Activated naive CD4-positive, alpha-beta T cell treated with anti-CD3 and anti-CD28 coated beads, Interleukin-2, amount 50 U/mL, for 16 hours (primary cell): ENCODE data around the gene CCDC116.
A peak's percentile ranks its signal among the peaks of the same experiment; 100 is the strongest.
"Not testable (repeated sequence)": the region's sequence is repeated elsewhere in the genome, so short reads cannot be mapped to it uniquely, and the experiment has no call there.

ENCODE experiments used
- DNase-seq: peaks from one replicate; pipeline ENCODE4 v3.0.0-alpha.2; 2020

CCDC116 gene

DNA sequence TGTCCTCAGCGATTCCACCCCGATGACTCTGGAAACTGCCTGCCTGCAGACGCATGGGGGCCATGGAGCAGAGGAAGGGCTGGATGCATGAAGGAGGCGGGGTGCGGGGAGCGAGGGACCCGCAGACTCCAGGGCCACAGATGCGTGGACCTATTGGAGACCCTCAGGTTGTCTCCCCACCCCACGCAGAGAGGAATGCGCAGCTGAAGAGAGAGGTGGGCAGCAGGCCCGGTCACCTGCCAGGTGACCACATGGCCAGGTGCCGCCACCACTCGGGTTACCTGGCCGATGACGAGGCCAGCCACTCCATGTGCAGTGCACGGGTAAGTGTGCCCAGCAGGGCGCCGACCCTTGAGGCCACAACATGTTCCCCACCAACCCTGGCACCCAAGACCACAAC is 371 bp downstream of the CCDC116 start:
- DNase-seq, result no peak

DNA sequence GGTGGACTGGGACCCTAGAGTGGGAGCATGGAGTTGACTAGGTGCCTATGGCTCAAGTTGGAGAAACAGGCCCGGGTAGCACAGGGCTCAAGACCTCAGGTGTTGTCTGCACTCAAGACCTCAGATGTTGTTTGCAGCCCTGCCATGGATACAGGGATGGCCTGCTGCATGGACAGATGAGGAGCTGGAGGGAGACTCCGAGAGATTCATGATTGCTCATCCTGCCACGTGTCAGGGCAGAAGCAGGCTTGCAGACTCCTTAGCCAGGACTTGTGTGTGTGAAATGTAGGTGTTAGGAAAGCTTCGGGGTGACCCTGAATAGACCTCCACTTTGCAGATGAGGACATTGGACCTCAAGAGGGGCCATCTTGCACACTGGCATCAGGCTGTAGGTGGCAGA is 921 bp downstream of the CCDC116 start:
- DNase-seq, result no peak

GRCh38 chr22:21634081-21634480 is 1.5 kb downstream of the CCDC116 start:
- no peak for DNase-seq

- no peak for DNase-seq
These were observed 2.3 kb downstream of the CCDC116 start for GRCh38 chr22:21634844-21635243.

DNA sequence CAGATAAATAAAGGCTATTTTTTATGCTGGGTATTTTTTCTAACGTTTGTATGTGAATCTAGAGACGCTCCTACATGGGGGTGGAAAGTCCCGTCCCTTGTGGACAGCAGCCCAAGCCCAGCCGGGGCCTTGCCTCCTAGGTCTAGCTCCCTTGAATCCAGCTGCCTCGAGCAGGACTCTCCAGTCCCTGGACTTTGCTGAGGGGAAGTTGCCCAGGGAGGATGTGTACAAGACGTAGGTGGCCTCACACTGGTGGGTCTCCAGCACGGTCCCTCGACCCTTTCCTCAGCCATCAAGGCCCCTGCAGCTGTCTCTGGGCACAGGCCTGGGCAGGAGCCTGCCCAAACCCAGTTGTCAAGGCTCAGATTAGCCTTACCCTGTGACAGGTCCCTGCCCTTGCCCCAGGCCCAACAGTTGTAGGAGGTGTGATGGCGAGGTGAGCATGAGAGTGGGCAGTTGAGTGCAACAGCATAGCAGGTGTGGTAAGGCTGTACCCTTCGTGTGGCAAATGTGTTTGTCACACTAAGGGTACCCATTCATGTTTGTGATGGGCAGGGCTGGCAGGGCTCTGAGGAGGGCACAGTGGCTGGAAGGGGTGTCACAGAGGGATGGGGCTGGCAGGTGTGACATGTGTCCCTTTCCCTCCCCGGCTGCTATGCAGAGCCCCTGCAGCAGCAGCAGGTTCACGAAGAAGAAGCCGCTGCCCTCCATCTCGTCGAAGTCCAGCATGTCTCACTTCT is 3.4 kb downstream of the CCDC116 start:
- DNase-seq, result no peak

DNA sequence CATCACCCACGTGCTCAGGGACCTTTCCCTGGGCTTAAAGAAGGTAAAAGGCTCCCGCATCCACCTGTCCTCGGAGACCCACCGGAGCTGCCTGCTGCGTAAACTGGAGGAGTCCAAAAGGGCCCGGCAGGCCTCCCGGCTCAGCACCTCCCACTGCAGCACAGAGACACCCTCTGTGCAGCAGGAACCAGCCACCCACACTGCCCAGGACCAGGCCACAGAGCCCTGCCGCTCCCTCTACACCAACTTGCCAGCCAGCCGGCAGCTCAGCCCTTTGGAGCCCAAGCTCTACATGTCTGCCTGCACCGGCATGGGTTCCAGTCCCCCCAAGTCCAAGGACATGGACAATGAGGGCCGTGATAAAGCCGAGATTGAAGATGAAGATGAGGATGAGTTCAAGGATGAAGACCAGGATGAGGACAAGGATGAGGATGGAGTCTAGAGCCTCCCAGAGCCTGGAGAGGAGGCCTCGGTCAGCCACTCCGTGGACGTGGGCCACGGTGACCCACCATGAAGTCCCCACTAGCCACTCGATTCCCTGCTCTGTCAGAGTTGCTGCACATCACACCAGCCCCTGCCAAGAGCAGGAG is 4.2 kb downstream of the CCDC116 start:
- DNase-seq, result no peak

DNA sequence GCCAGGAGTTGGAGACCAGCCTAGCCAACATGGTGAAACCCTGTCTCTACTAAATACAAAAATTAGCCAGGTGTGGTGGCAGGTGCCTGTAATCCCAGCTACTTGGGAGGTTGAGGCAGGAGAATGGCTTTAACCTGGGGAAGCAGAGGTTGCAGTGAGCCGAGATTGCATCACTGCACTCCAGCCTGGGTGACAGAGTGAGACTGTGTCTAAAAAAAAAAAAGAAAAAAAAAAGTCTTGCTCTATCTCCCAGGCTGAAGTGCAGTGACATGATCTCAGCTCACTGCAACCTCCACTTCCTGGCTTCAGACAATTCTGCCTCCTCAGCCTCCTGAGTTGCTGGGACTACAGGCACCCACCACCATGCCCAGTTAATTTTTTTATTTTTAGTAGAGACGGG is 4.9 kb downstream of the CCDC116 start:
- DNase-seq, result not testable (repeated sequence)

DNA sequence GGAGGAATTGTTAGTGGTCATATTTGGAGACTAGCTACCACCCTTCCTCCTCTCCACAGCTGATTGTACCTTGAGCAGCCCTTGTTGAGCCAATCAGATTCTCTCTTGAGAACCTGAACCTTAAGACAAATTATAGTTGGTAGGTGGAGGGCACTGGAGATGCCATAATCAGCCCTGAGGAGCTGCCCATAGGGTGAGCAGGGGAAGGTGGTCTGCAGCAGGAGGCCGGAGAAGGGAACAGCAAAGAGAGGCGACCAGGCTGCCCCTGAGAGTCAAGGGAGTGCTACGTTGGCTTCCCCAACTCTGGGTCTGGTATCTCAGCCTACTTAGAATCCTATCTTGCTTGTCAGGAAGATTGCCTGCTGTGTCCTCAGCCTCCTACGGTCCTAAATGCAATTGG is 6.8 kb downstream of the CCDC116 start:
- no peak for DNase-seq

- DNase-seq, result no peak
These were observed 8.2 kb downstream of the CCDC116 start for GRCh38 chr22:21640810-21641209.

DNA sequence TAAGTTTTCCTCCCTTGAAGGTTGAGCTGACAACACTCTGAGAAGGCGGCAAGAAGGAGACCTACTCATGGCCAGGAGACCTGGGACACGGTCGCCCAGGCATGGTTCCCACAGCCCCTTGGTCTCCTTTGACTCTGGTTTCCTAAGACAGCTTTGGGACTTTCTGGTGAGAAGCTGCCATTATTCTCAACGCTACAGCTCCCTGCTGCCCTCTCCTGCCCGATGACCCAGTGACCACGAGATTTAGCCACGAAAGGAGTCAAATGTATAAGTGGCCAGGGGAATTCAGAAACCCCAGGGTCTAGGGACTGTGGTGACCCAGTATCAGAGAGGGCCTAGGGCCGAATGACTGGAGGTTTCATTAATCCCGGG is 8.8 kb downstream of the CCDC116 start:
- DNase-seq, result no peak

DNA sequence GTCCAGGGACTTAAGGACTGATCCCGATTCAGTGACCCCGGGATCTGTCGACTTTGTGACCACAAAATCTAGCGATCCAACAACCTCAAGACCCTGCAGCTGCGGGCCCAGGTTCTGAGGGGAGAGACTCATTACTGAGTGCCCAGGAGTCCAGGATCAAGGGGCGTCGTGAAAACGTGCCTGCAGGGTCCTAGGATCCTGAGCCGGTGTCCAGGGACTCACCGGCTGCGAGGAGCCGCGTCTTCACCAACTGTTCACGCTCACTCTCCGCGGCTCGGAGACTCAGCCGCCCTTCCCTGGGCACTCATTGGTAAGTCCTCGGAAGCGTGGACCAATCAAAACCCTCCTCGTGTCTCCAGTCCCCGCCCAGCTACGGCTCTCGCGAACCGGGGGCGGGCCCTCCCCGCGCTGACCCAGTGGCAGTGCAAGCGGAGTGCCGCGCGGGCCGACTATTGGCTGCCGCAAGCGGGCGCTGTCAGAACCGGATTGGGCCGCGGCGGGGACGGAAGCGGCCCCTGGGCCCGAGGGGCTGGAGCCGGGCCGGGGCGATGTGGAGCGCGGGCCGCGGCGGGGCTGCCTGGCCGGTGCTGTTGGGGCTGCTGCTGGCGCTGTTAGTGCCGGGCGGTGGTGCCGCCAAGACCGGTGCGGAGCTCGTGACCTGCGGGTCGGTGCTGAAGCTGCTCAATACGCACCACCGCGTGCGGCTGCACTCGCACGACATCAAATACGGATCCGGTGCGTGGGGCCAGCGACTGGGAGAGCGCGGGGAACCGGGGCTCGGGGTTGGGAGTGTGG is 9.4 kb downstream of the CCDC116 start, which contains the start of gene SDF2L1:
TSS of gene SDF2L1 (plus strand) at position 514 of the 795 bp plus-strand sequence. CDS start at position 549, 35 bp downstream.
- DNase-seq, result peak; percentile 99

DNA sequence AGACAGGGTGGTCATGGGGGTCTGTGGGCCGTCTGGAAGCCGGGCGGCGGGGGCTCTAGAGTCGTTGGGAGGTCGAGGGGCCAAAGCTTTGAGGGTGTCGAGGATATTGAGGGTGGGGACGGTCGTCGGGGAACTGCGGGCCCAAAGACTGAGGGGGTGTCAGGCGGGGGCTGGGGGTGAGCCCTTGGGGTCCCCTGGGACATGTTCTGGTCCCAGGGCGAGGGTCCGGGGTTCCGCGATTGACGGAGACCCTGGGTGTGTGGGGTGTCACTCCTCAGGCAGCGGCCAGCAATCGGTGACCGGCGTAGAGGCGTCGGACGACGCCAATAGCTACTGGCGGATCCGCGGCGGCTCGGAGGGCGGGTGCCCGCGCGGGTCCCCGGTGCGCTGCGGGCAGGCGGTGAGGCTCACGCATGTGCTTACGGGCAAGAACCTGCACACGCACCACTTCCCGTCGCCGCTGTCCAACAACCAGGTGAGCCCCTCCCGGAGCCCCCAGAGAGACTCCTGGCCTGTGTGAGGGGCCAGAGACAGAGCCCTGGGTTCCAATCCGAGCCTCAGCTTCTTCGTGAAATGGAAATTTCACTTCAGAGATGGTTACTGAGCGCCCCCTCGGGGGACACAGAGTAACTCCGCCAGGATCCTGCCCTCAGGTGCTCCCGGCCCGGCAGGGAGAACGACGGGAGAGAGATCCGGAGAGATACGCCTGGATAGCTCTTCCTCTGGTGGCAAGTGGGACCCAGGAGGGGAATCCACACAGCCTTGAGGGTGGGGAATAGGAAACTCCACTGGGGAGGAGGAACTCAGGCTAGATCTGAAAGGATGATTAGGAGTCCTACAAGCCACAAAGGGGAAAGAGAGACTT is 10.3 kb downstream of the CCDC116 start:
- peak; percentile 72 for DNase-seq

- DNase-seq, result no peak
These were observed 11.2 kb downstream of the CCDC116 start for GRCh38 chr22:21643533-21644357.

- DNase-seq, result not testable (repeated sequence)
These were observed 13.0 kb downstream of the CCDC116 start for GRCh38 chr22:21645513-21645912.

DNA sequence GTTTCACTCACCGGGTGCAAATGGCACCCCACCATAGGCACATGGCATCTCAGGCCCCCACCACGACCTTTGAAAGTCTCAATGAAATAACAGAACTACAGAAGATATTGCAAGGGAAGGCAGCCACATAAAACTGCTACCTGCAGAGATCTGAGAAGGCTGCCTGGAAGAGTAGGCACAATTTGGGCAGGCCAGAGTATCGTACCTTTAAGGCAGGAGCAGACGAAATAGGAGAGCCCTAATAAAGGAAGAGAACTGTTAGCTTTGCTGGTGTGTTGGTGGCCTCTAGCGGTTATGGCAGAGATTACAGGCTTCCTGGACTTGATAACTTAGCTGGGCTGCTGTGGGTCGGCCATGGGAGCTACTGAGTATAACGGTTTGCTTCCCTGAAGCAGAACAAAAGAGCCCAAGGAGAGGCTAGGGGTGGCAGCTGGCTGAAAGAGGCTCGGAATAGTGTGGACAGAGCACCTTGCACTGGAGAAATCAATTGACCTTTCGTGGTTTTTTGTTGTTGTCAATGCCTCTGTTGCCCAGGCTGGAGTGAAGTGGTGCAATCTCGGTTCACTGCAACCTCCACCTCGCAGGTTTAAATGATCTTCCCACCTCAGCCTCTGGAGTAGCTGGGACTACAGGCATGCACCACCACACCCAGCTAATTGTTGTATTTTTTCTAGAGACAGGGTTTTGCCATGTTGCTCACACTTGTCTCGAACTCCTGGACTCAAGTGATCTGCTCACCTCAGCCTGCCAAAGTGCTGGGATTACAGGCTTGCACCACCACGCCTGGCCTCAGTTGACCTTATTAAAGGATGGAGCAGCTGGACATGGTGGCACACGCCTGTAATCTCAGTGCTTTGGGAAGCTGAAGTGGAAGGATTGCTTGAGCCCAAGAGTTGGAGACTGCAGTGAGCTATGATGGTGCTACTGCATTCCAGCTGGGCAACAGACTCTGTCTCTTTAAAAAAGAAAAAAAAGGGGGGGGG is 14.3 kb downstream of the CCDC116 start:
- DNase-seq, result peak; percentile 77

DNA sequence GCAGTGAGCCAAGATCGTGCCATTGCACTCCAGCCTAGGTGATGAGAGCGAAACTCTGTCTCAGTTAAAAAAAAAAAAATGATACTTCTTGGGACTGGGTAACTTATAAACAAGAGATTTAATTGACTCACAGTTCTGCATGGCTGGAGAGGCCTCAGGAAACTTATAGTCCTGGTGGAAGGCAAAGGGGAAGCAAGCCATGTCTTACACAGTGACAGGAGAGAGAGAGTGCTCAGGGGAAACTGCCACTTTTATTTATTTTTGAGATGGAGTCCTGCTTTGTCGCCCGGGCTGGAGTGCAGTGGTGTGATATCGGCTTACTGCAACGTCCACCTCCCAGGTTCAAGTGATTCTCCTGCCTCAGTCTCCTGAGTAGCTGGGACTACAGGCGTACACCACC is 17.7 kb downstream of the CCDC116 start:
- no peak for DNase-seq

- no peak for DNase-seq
These were observed 18.4 kb downstream of the CCDC116 start for GRCh38 chr22:21650823-21651520.

- no peak for DNase-seq
These were observed 19.0 kb downstream of the CCDC116 start for GRCh38 chr22:21651521-21652009.

DNA sequence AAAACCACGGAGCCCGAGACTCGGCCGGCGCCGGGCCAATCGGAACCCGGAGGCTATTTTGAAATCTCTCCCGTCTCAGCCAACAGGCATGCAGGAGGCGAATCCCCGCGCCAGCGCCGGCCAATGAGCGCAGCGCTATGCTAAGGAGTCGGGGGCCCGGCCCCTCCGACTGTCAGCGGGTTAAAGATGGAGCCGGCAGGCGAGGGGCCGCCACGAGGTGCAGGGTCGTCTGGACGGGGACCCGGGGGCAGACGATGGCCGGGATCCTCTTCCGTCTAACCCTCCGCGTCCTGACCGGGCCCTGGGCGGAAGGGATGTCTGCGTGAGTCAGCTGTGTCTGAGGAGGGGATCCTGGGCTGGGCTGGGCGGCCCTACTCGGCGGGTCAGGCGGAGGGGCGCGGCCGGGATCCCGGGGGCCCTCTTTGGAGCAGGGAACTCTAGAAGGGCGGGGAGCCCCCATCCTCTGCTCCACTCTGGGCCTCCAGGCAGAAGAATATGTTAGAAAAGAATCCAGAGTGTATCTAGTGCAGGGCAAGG is 19.5 kb downstream of the CCDC116 start:
- DNase-seq, result peak; percentile 83
